ENCODE measurements around the gene MSTN.
"Not testable (repeated sequence)": the region's sequence is repeated elsewhere in the genome, so short reads cannot be mapped to it uniquely, and the experiment has no call there.

The MSTN gene

DNA sequence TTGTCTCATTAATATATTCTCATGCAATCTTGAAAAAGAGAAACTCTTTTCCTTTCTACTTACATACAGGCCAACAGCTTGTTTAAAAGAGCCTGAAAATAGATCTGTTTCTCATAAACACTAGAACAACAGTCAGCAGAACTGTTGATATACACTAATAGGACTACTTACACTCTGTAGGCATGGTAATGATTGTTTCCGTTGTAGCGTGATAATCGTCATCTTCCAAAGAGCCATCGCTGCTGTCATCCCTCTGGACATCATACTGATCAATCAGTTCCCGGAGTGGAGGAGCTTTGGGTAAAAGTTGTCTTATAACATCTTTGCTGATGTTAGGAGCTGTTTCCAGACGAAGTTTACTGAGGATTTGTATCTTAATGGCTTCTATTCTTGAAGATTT lies 476 bp downstream of the MSTN start:
- no peak for DNase-seq

DNA sequence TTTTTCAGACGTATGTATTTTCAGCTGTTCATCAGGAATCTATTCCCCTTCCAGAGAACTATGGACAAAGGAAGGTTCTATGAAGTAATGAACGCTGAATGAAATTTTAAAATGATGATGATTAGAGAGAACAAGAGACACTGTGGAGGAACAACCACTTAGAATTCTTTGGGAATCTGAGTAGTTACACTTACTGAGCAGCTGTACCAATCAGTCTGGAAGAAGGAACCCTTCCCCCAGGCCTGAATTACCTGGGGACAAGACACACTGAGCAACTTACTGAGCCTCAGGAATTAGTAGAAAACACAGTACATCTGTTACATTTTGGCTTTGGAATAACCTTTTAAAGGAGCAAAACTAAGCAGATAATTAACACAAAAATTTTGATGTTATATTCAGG lies 1.9 kb downstream of the MSTN start:
- DNase-seq, result no peak

DNA sequence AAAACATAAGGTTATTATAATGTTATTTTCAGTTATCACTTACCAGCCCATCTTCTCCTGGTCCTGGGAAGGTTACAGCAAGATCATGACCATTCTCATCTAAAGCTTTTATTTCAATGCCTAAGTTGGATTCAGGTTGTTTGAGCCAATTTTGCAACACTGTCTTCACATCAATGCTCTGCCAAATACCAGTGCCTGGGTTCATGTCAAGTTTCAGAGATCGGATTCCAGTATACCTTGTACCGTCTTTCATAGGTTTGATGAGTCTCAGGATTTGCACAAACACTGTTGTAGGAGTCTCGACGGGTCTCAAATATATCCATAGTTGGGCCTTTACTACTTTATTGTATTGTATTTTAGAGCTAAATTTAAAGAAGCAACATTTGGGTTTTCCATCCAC lies 2.5 kb downstream of the MSTN start:
- DNase-seq, result no peak

DNA sequence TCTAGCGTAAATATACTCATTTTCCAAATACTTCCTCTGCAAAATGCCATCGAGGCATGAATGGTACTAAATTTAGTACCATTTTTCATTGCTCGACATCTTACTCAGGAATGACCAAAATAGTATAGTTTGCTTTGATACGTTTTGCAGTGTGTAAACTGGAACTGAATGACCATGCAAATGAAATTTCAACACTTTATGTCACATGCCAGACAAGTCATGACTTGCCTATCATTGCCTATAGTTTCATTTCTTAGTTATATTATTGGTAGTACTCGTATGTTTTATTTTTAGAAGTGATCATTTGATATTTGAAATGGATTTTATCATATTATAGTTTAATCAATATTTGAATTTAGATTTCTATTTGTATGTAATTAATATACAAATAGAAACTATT lies 9.1 kb downstream of the MSTN start:
- no peak for DNase-seq

DNA sequence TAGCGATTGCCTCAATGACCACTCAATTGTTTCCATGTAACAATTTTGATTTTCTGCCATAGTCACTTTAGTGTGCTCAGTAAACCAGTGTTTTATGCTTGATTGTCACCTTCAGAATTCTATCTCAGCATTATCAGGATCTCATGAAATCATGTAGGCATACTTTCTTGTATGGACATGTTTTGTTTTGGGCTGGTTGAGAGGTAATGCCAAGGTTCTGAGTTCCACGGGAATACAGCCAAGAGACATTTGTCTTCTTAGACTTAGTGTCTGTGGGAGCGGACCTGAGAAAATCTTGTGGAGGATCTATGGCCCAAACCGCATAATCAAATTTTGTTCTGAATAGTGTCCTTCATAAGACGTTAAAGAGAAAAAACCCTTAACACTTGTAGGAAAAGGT lies 10.2 kb downstream of the MSTN start:
- DNase-seq, result no peak

DNA sequence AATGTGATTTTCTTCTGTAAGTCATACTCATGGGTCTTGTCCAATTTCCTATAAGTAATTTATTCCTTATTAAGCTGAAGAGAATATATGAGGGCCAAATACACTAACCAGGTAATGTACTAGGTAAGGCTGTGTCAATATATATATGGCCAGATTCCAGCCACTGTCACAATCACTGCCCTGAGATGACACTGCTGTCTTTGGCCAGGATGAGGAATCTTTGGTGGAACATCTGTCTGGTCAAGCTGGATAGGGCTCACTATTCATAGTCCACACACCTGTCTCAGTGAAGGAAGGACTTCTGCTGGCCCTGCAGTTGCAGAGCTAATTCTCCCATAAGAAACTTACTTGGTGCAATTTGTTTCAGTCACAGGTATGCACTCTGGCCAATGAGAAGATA lies 11.3 kb downstream of the MSTN start:
- no peak for DNase-seq

DNA sequence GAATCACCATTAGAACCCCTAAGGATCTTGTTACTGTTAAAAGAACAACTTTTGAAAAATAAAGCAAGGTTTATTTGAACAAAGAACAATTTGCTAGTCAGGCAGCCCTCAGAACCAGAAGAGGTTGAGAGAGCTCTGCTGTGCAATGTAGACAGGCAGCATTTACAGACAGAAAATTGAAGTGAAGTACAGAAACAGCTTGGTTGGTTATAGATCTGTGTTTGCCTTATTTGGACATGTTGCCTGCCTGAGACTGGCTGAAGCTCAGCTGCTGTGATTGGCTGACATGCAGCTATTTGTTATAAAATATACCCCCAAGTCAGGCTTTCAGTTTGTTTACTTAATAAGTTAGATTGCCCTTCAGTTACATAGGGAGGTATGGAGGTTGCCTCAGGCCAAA lies 12.5 kb downstream of the MSTN start:
- DNase-seq, result no peak

DNA sequence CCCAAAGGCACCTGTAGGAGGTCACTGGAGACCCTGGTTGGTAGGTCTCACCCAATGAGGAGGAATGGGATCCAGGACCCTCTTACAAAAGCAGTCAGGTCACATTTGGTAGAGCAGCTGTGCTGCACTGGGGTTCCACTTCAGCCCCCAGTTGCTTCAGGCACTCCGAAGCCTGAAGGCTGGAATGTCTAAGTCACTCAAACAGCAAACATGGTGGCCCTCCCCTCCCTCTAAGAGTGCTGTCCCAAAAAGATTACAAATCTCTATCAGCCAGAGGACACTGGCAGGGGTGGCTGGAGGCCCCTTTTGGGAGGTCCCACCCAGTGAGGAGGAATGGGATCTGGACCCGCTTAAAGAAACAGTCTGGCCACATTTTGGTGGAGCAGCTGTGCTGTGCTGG lies 17.7 kb downstream of the MSTN start:
- DNase-seq, result no peak

DNA sequence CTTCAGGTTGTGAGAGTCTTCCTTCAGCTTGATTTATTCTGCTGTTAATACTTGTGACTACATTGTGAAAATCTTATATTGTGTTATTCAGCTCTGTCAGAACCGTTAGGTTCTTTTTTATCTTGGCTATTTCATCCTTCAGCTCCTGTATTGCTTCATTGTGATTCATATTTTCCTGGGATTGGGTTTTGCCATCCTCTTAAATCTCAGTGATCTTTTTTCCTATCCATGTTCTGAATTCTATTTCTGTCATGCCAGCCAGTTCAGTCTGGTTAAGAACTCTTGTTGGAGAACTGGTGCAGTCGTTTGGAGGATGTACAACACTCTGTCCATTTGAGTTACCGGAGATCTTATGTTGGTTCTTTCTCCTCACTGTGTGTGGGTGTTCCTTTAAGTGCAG lies 19.1 kb downstream of the MSTN start:
- DNase-seq, result no peak

DNA sequence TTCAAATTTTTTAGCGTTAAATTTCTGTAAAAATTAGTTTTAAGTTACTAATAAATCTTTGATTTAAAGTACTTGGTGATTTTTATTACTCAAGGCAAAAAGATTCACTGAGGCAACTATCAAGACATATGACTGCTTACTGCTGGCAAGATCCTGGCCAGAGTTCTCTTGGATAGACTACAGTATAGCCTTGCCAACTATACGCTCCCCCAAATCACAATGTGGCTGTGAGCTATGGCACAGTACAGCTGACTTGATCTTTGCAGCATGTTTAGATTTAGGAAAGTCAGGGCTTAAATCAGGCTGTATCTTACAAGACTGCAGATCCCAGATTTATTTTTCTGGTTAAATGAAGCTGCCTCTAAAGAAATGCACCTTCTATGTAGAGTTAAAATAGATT lies 26.5 kb downstream of the MSTN start:
- no peak for DNase-seq

DNA sequence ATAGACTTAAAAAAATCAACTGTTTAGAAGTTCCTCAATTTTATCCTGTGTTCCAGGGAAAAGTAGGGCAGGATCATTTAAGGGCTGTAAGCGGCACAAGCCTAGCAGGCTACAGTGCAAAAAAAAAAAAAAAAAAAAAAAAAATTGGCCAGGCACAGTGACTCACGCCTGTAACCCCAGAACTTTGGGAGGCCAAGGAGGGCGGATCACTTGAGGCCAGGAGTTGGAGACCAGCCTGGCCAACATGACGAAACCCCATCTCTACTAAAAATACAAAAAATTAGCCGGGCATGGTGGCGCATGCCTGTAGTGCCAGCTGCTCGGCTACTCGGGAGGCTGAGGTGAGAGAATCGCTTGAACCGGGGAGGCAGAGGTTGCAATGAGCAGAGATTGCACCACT lies 28.1 kb downstream of the MSTN start:
- not testable (repeated sequence) for DNase-seq

DNA sequence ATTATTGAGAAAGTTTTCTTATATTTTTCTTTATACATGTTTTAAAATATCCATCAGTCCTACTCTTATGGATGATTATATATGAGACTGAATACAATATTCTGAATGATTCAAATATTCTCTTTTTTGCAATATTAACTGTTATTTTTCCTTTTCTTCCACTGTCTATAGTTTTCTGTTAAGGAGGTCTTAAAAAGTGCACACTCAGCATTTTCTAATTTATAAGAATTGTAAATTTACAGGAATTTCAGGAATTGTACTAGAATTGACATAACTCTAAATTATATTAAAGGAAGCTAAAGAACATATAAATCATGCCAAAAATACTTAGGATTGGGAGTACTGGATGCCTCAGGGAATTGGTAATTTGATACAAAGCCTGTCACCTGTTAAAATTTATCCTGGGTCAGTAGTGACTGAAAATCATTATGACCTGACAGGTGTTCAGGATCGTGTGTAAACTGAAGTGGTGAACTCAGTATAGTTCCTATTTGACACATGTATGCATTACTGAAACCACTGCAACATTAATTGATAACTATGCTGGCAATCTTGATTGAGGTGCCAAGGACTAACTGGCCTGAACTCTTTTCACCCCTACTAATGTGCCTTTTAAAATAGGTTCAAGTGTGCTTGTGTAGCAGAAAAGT lies 30.4 kb downstream of the MSTN start:
- no peak for DNase-seq

DNA sequence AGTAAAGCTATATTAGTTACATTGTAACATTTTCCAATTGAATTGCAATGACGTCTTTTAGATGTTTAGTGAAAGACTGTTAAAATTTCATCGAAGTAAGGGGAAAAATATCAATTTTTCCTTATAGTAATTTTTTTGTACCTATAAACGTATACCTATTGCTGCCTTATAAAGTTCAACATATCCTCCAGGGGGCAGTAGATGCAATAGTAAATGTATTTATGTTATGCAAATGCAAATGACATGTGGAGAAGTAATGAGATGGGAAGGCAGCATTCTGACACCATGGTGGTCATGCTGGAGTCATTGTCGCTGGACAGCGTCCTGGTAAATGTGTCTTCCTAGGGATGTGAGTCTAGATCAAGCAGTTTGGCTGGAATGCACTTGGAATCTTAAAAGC lies 38.7 kb downstream of the MSTN start:
- DNase-seq, result no peak

DNA sequence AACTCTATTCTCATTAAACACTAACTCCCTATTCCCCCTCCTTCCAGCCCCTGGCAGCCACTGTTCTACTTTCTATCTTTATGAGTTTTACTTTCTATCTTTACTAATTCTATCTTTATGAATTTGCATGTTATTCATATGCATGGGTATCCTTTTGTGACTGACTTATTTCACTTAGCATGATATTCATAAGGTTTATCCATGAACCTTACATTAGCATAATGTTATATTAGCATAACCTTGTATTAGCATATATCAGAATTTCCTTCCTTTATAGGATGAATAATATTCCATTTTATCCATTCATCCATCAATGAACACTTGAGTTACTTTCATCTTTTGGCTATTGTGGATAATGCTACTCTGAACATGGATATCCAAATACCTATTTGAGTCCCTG lies 41.8 kb downstream of the MSTN start:
- DNase-seq, result no peak

DNA sequence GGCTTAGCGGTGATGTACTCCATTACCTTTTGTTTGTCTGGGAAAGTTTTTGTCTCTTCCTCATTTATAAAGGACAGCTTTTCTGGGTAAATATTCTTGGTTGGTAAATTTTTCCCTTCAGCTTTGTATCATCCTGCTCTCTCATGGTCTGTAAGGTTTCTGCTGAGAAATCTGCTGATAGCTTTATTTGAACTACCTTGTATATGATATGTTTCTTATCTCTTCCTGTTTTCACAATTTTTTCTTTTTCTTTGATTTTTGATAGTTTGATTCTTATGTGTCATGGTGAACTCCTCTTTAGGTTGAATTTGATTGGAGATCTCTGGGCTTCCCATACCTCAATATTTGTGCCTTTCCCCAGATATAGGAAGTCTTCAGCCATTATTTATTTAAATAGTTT lies 44.7 kb downstream of the MSTN start:
- no peak for DNase-seq

DNA sequence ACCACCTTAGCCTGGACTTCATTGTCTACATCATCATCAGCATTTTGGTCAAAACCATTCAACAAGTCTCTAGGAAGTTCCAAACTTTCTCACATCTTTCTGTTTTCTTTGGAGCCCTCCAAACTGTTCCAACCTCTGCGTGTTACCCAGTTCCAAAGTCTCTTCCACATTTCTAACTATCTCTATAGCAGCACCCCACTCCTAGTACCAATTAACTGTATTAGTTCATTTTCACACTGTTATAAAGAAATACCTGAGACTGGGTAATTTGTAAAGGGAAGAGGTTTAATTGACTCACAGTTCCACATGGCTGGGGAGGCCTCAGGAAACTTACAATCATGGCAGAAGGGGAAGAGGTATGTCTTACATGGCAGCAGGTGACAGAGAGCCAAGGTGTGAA lies 46.6 kb downstream of the MSTN start:
- DNase-seq, result not testable (repeated sequence)
